WTC11 (cell line): Measurements from ENCODE around the gene ROS1. TPM values are rescaled to one million over a fixed set of nuclear protein-coding genes. Genes with fewer than 3 reads are reported as not detected.

Source experiments
- ATAC-seq: fragments of 200-7000 bp; cut with Tn5 transposase; 2 replicates; pipeline ENCODE4 v1.10.0; 2021; ENCODE audit warnings: mild to moderate bottlenecking, moderate library complexity
- CTCF ChIA-PET: fragments of 300-600 bp; sonication (Branson Sonifier 250); formaldehyde crosslinking; loops from one replicate; lab custom pipeline; 2021; ENCODE audit warnings: antibody characterized with exemption; lab: Charles Lee
- POLR2A ChIA-PET: fragments of 350-600 bp; sonication (Branson Sonifier 250); formaldehyde crosslinking; loops from one replicate; lab custom pipeline; 2021; ENCODE audit warnings: antibody characterized with exemption; lab: Charles Lee
- DNase-seq: peaks from one replicate; pipeline ENCODE4 v3.0.0; 2021; ENCODE audit warnings: low spot score
- H3K27ac Mint-ChIP-seq: 2 replicates; pipeline ENCODE4 v1.8.0; 2021; ENCODE audit warnings: mixed read lengths
- H3K27me3 Mint-ChIP-seq: 2 replicates; pipeline ENCODE4 v1.8.0; 2021; ENCODE audit warnings: low read depth, mild to moderate bottlenecking, moderate library complexity, mixed read lengths
- H3K36me3 Mint-ChIP-seq: 2 replicates; pipeline ENCODE4 v1.8.0; 2021; ENCODE audit warnings: mixed read lengths
- H3K4me1 Mint-ChIP-seq: 2 replicates; pipeline ENCODE4 v1.8.0; 2022; ENCODE audit warnings: mixed read lengths
- H3K4me3 Mint-ChIP-seq: 2 replicates; pipeline ENCODE4 v1.8.0; 2021; ENCODE audit warnings: mild to moderate bottlenecking, moderate library complexity, mixed read lengths
- H3K9me3 Mint-ChIP-seq: 2 replicates; pipeline ENCODE4 v1.8.0; 2021; ENCODE audit warnings: mixed read lengths
- EMX1 ChIP-seq: fragments of 250-450 bp; sonication (Bioruptor Pico); IDR thresholded peaks from 2 replicates; pipeline ENCODE4 v1.8.0; 2021; ENCODE audit warnings: mild to moderate bottlenecking
- ETV6 ChIP-seq: sonication (generic); formaldehyde crosslinking; IDR thresholded peaks from 2 replicates; pipeline ENCODE4 v1.8.1; 2022; ENCODE audit warnings: mild to moderate bottlenecking, missing genetic modification reagents
- IRF2 ChIP-seq: sonication (generic); formaldehyde crosslinking; IDR thresholded peaks from 2 replicates; pipeline ENCODE4 v1.8.0; 2022; ENCODE audit warnings: low read depth, missing genetic modification reagents, borderline replicate concordance
- KAT7 ChIP-seq: sonication (generic); formaldehyde crosslinking; IDR thresholded peaks from 2 replicates; pipeline ENCODE4 v1.8.1; 2023; ENCODE audit warnings: missing genetic modification reagents, mild to moderate bottlenecking, borderline replicate concordance
- NR3C1 ChIP-seq: sonication (generic); formaldehyde crosslinking; conservative IDR thresholded peaks from 2 replicates; pipeline ENCODE4 v1.8.1; 2023; ENCODE audit warnings: low read depth, mild to moderate bottlenecking, missing genetic modification reagents
- TCF7 ChIP-seq: sonication (generic); formaldehyde crosslinking; IDR thresholded peaks from 2 replicates; pipeline ENCODE4 v1.8.0; 2022; ENCODE audit warnings: mild to moderate bottlenecking, low read depth, missing genetic modification reagents, moderate library complexity
- ZMAT4 ChIP-seq: fragments of 250-450 bp; sonication (Bioruptor Pico); IDR thresholded peaks from 2 replicates; pipeline ENCODE4 v1.9.0; 2021; ENCODE audit warnings: mild to moderate bottlenecking
- total RNA-seq: library from RNA; stranded (reverse); gene quantifications from 3 replicates; pipeline ENCODE4 v1.2.3, GENCODE V29; 2021
- TF ChIP-seq, protein P1 (sequence below): sonication (generic); formaldehyde crosslinking; IDR thresholded peaks from 2 replicates; pipeline ENCODE4 v1.8.1; 2023; ENCODE audit warnings: mild to moderate bottlenecking, moderate library complexity, missing genetic modification reagents
- TF ChIP-seq, protein P2 (sequence below): sonication (generic); formaldehyde crosslinking; IDR thresholded peaks from 2 replicates; pipeline ENCODE4 v1.8.1; 2022; ENCODE audit warnings: mild to moderate bottlenecking, missing genetic modification reagents, moderate library complexity, borderline replicate concordance
- TF ChIP-seq, protein P3 (sequence below): fragments of 200-600 bp; IDR thresholded peaks from 2 replicates; pipeline ENCODE4 v1.8.0; 2022; ENCODE audit warnings: antibody characterized with exemption
- TF ChIP-seq, protein P4 (sequence below): sonication (generic); formaldehyde crosslinking; IDR thresholded peaks from 2 replicates; pipeline ENCODE4 v1.8.1; 2023; ENCODE audit warnings: mild to moderate bottlenecking, missing genetic modification reagents, moderate library complexity
- TF ChIP-seq, protein P5 (sequence below): sonication (generic); formaldehyde crosslinking; IDR thresholded peaks from 2 replicates; pipeline ENCODE4 v1.8.1; 2023; ENCODE audit warnings: mild to moderate bottlenecking, missing genetic modification reagents, borderline replicate concordance
- TF ChIP-seq, protein P6 (sequence below): sonication (generic); formaldehyde crosslinking; IDR thresholded peaks from 2 replicates; pipeline ENCODE4 v1.8.0; 2022; ENCODE audit warnings: missing genetic modification reagents
- TF ChIP-seq, protein P7 (sequence below): fragments of 250-450 bp; sonication (Bioruptor Pico); IDR thresholded peaks from 2 replicates; pipeline ENCODE4 v1.9.0; 2021; ENCODE audit warnings: mild to moderate bottlenecking, borderline replicate concordance

ROS1 gene
- total RNA-seq, 1 experiment from 2014 or later: 0.02 TPM

- TF ChIP-seq, protein P1, sequence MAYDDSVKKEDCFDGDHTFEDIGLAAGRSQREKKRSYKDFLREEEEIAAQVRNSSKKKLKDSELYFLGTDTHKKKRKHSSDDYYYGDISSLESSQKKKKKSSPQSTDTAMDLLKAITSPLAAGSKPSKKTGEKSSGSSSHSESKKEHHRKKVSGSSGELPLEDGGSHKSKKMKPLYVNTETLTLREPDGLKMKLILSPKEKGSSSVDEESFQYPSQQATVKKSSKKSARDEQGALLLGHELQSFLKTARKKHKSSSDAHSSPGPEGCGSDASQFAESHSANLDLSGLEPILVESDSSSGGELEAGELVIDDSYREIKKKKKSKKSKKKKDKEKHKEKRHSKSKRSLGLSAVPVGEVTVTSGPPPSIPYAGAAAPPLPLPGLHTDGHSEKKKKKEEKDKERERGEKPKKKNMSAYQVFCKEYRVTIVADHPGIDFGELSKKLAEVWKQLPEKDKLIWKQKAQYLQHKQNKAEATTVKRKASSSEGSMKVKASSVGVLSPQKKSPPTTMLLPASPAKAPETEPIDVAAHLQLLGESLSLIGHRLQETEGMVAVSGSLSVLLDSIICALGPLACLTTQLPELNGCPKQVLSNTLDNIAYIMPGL (CRISPR knock-in tag): no peak
- TF ChIP-seq, protein P2, sequence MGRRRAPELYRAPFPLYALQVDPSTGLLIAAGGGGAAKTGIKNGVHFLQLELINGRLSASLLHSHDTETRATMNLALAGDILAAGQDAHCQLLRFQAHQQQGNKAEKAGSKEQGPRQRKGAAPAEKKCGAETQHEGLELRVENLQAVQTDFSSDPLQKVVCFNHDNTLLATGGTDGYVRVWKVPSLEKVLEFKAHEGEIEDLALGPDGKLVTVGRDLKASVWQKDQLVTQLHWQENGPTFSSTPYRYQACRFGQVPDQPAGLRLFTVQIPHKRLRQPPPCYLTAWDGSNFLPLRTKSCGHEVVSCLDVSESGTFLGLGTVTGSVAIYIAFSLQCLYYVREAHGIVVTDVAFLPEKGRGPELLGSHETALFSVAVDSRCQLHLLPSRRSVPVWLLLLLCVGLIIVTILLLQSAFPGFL (CRISPR knock-in tag): no peak
- TF ChIP-seq EMX1 (CRISPR knock-in tag) (no peak), ZMAT4 (CRISPR knock-in tag) (no peak), ETV6 (CRISPR knock-in tag) (no peak), TCF7 (CRISPR knock-in tag) (no peak)
- TF ChIP-seq, protein P3, sequence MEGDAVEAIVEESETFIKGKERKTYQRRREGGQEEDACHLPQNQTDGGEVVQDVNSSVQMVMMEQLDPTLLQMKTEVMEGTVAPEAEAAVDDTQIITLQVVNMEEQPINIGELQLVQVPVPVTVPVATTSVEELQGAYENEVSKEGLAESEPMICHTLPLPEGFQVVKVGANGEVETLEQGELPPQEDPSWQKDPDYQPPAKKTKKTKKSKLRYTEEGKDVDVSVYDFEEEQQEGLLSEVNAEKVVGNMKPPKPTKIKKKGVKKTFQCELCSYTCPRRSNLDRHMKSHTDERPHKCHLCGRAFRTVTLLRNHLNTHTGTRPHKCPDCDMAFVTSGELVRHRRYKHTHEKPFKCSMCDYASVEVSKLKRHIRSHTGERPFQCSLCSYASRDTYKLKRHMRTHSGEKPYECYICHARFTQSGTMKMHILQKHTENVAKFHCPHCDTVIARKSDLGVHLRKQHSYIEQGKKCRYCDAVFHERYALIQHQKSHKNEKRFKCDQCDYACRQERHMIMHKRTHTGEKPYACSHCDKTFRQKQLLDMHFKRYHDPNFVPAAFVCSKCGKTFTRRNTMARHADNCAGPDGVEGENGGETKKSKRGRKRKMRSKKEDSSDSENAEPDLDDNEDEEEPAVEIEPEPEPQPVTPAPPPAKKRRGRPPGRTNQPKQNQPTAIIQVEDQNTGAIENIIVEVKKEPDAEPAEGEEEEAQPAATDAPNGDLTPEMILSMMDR: no peak
- TF ChIP-seq, protein P4, sequence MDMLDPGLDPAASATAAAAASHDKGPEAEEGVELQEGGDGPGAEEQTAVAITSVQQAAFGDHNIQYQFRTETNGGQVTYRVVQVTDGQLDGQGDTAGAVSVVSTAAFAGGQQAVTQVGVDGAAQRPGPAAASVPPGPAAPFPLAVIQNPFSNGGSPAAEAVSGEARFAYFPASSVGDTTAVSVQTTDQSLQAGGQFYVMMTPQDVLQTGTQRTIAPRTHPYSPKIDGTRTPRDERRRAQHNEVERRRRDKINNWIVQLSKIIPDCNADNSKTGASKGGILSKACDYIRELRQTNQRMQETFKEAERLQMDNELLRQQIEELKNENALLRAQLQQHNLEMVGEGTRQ (CRISPR knock-in tag): no peak
- TF ChIP-seq, protein P5, sequence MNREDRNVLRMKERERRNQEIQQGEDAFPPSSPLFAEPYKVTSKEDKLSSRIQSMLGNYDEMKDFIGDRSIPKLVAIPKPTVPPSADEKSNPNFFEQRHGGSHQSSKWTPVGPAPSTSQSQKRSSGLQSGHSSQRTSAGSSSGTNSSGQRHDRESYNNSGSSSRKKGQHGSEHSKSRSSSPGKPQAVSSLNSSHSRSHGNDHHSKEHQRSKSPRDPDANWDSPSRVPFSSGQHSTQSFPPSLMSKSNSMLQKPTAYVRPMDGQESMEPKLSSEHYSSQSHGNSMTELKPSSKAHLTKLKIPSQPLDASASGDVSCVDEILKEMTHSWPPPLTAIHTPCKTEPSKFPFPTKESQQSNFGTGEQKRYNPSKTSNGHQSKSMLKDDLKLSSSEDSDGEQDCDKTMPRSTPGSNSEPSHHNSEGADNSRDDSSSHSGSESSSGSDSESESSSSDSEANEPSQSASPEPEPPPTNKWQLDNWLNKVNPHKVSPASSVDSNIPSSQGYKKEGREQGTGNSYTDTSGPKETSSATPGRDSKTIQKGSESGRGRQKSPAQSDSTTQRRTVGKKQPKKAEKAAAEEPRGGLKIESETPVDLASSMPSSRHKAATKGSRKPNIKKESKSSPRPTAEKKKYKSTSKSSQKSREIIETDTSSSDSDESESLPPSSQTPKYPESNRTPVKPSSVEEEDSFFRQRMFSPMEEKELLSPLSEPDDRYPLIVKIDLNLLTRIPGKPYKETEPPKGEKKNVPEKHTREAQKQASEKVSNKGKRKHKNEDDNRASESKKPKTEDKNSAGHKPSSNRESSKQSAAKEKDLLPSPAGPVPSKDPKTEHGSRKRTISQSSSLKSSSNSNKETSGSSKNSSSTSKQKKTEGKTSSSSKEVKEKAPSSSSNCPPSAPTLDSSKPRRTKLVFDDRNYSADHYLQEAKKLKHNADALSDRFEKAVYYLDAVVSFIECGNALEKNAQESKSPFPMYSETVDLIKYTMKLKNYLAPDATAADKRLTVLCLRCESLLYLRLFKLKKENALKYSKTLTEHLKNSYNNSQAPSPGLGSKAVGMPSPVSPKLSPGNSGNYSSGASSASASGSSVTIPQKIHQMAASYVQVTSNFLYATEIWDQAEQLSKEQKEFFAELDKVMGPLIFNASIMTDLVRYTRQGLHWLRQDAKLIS (CRISPR knock-in tag): no peak
Measured at GRCh38 chr6:117275711-117276110, 150.0 kb downstream of the ROS1 start (continued).

DNA sequence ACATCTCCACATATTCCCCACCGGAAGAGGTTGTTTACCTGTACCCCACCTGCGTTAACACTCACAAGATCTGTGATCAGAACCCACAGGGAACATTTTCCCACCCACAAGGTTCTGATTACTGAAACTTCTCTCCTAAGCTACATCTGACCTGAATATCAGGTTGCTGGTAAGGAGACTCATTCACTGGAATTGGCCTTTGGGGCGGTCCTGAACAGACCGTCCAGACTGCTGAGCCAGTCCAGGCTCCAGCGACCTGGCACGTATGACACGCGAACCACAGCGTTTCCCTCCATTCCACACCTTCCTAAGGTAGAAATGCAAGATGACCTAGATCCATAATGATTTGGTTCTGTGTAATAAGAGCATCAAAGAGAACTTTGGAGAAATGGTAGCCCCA is 150.5 kb downstream of the ROS1 start:
- Mint-ChIP-seq H3K4me1 (peaks cover 13% of the 10 kb centered on the region), H3K4me3 (no peak overlapping the region), H3K36me3 (no peaks in the 10 kb centered on the region), H3K27ac (no peak overlapping the region), H3K27me3 (peaks cover 59% of the 10 kb centered on the region), H3K9me3 (no peaks in the 10 kb centered on the region)
- POLR2A ChIA-PET: no interaction called here
- CTCF ChIA-PET: no interaction called here
- ATAC-seq: no peak
- no peak for DNase-seq
- TF ChIP-seq, protein P6, sequence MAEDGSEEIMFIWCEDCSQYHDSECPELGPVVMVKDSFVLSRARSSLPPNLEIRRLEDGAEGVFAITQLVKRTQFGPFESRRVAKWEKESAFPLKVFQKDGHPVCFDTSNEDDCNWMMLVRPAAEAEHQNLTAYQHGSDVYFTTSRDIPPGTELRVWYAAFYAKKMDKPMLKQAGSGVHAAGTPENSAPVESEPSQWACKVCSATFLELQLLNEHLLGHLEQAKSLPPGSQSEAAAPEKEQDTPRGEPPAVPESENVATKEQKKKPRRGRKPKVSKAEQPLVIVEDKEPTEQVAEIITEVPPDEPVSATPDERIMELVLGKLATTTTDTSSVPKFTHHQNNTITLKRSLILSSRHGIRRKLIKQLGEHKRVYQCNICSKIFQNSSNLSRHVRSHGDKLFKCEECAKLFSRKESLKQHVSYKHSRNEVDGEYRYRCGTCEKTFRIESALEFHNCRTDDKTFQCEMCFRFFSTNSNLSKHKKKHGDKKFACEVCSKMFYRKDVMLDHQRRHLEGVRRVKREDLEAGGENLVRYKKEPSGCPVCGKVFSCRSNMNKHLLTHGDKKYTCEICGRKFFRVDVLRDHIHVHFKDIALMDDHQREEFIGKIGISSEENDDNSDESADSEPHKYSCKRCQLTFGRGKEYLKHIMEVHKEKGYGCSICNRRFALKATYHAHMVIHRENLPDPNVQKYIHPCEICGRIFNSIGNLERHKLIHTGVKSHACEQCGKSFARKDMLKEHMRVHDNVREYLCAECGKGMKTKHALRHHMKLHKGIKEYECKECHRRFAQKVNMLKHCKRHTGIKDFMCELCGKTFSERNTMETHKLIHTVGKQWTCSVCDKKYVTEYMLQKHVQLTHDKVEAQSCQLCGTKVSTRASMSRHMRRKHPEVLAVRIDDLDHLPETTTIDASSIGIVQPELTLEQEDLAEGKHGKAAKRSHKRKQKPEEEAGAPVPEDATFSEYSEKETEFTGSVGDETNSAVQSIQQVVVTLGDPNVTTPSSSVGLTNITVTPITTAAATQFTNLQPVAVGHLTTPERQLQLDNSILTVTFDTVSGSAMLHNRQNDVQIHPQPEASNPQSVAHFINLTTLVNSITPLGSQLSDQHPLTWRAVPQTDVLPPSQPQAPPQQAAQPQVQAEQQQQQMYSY (CRISPR knock-in tag): no peak
- TF ChIP-seq, protein P7, sequence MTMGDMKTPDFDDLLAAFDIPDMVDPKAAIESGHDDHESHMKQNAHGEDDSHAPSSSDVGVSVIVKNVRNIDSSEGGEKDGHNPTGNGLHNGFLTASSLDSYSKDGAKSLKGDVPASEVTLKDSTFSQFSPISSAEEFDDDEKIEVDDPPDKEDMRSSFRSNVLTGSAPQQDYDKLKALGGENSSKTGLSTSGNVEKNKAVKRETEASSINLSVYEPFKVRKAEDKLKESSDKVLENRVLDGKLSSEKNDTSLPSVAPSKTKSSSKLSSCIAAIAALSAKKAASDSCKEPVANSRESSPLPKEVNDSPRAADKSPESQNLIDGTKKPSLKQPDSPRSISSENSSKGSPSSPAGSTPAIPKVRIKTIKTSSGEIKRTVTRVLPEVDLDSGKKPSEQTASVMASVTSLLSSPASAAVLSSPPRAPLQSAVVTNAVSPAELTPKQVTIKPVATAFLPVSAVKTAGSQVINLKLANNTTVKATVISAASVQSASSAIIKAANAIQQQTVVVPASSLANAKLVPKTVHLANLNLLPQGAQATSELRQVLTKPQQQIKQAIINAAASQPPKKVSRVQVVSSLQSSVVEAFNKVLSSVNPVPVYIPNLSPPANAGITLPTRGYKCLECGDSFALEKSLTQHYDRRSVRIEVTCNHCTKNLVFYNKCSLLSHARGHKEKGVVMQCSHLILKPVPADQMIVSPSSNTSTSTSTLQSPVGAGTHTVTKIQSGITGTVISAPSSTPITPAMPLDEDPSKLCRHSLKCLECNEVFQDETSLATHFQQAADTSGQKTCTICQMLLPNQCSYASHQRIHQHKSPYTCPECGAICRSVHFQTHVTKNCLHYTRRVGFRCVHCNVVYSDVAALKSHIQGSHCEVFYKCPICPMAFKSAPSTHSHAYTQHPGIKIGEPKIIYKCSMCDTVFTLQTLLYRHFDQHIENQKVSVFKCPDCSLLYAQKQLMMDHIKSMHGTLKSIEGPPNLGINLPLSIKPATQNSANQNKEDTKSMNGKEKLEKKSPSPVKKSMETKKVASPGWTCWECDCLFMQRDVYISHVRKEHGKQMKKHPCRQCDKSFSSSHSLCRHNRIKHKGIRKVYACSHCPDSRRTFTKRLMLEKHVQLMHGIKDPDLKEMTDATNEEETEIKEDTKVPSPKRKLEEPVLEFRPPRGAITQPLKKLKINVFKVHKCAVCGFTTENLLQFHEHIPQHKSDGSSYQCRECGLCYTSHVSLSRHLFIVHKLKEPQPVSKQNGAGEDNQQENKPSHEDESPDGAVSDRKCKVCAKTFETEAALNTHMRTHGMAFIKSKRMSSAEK (CRISPR knock-in tag): no peak
- TF ChIP-seq IRF2 (CRISPR knock-in tag) (no peak), NR3C1 (CRISPR knock-in tag) (no peak), KAT7 (CRISPR knock-in tag) (no peak)
- TF ChIP-seq, protein P2 (CRISPR knock-in tag): no peak
